Measurements from ENCODE around the gene LEMD2.

The LEMD2 gene

GRCh38 chr6:33788694-33789549 lies at the start of gene LEMD2:
TSS of gene LEMD2 (minus strand) at chr6:33789130. CDS start at chr6:33789116, 14 bp downstream.
- H3K36me3 ChIP-seq (ENCODE audit: control insufficient read depth in 2 of 2, insufficient read depth in 1 of 2, low read length in 2 of 2), result peaks cover 0 to 25% of the 10 kb centered on the region in 2 experiments; a peak in 1 of 3 replicates
- CTCF ChIA-PET, result interaction anchor here (0.9 to 3.3 kb wide), 5 partner anchors 10 to 266 kb away, joined by 4 to 24 read pairs (median 8); no protein-coding TSS in a partner anchor
- POLR2A ChIA-PET, result interaction anchor here (0.6 to 1.9 kb wide), 6 partner anchors 11 to 78 kb away, joined by 3 to 11 read pairs (median 4); partner anchors contain the start of gene UQCC2
- H3K27ac ChIP-seq (ENCODE audit: extremely low read depth, low read depth, low read length), result peak within 1 kb of the TSS; percentile 93
- peak within 1 kb of the TSS; percentile 67 for H3K4me3 ChIP-seq (ENCODE audit: low read depth, low read length)
- H3K4me1 ChIP-seq (ENCODE audit: control insufficient read depth, insufficient read depth, low read length), result peaks cover 9% of the 10 kb centered on the region
- no peaks in the 10 kb centered on the region for H3K9me3 ChIP-seq (ENCODE audit: control insufficient read depth, insufficient read depth, low read depth, low read length)
- TF ChIP-seq ZNF214 (tag by site-specific recombination; IDR thresholded peaks at IDR 0.05; ENCODE audit: borderline replicate concordance) (no peak), ZNF585B (tag by site-specific recombination; IDR thresholded peaks at IDR 0.05) (no peak), ZNF184 (tag by site-specific recombination; IDR thresholded peaks at IDR 0.05) (no peak), EGR2 (tag by site-specific recombination; IDR thresholded peaks at IDR 0.05; ENCODE audit: low read depth) (no peak), ZBTB21 (tag by site-specific recombination; IDR thresholded peaks at IDR 0.05) (peak; percentile 57; the same call in 1 of the 2 replicates), ZNF830 (tag by site-specific recombination; IDR thresholded peaks at IDR 0.05; ENCODE audit: low read depth) (no peak), INSM2 (tag by site-specific recombination; IDR thresholded peaks at IDR 0.05) (peak; percentile 37; the same call in 1 of the 2 replicates), OVOL3 (tag by site-specific recombination; IDR thresholded peaks at IDR 0.05) (peak; percentile 52; the same call in 1 of the 2 replicates), ZNF777 (tag by site-specific recombination; IDR thresholded peaks at IDR 0.05; ENCODE audit: borderline replicate concordance) (no peak), REPIN1 (tag by site-specific recombination; IDR thresholded peaks at IDR 0.05; ENCODE audit: low read depth) (no peak; the same call in 1 of the 2 replicates), KLF8 (tag by site-specific recombination; IDR thresholded peaks at IDR 0.05) (peak; percentile 96), ZNF175 (tag by site-specific recombination; IDR thresholded peaks at IDR 0.05) (no peak), ZNF544 (tag by site-specific recombination; IDR thresholded peaks at IDR 0.05) (no peak), ZNF561 (tag by site-specific recombination; IDR thresholded peaks at IDR 0.05; ENCODE audit: borderline replicate concordance) (0 out of 2 replicates have a peak, but pooled peaks have one; percentile 87), HOXD13 (CRISPR knock-in tag; IDR thresholded peaks at IDR 0.05; ENCODE audit: borderline replicate concordance) (no peak), AEBP2 (tag by site-specific recombination; IDR thresholded peaks at IDR 0.05; ENCODE audit: borderline replicate concordance) (no peak), SP3 (tag by site-specific recombination; IDR thresholded peaks at IDR 0.05) (peak; percentile 95), ZNF24 (tag by site-specific recombination; IDR thresholded peaks at IDR 0.05) (no peak), ZNF530 (tag by site-specific recombination; IDR thresholded peaks at IDR 0.05; ENCODE audit: low read depth) (0 out of 2 replicates have a peak, but pooled peaks have one; percentile 35), ZNF114 (tag by site-specific recombination; IDR thresholded peaks at IDR 0.05) (no peak), ZNF112 (tag by site-specific recombination; IDR thresholded peaks at IDR 0.05) (no peak), ZNF366 (tag by site-specific recombination; conservative IDR thresholded peaks at IDR 0.05) (no peak), ZNF341 (tag by site-specific recombination; IDR thresholded peaks at IDR 0.05; ENCODE audit: low read depth) (peak; percentile 34; the same call in 1 of the 2 replicates), OSR2 (tag by site-specific recombination; IDR thresholded peaks at IDR 0.05) (no peak), ZNF280C (tag by site-specific recombination; IDR thresholded peaks at IDR 0.05) (no peak), GLIS2 (tag by site-specific recombination; IDR thresholded peaks at IDR 0.05) (peak; percentile 71), ZNF133 (tag by site-specific recombination; IDR thresholded peaks at IDR 0.05) (no peak), ZNF18 (tag by site-specific recombination; IDR thresholded peaks at IDR 0.05) (no peak), ZFP41 (tag by site-specific recombination; IDR thresholded peaks at IDR 0.05; ENCODE audit: borderline replicate concordance) (no peak), ZNF26 (tag by site-specific recombination; IDR thresholded peaks at IDR 0.05) (no peak)

Data from HEK293 (cell line).